Measurements from ENCODE around the gene ADAM11.
"Not testable (repeated sequence)": the region's sequence is repeated elsewhere in the genome, so short reads cannot be mapped to it uniquely, and the experiment has no call there.

The ADAM11 gene, protein sequence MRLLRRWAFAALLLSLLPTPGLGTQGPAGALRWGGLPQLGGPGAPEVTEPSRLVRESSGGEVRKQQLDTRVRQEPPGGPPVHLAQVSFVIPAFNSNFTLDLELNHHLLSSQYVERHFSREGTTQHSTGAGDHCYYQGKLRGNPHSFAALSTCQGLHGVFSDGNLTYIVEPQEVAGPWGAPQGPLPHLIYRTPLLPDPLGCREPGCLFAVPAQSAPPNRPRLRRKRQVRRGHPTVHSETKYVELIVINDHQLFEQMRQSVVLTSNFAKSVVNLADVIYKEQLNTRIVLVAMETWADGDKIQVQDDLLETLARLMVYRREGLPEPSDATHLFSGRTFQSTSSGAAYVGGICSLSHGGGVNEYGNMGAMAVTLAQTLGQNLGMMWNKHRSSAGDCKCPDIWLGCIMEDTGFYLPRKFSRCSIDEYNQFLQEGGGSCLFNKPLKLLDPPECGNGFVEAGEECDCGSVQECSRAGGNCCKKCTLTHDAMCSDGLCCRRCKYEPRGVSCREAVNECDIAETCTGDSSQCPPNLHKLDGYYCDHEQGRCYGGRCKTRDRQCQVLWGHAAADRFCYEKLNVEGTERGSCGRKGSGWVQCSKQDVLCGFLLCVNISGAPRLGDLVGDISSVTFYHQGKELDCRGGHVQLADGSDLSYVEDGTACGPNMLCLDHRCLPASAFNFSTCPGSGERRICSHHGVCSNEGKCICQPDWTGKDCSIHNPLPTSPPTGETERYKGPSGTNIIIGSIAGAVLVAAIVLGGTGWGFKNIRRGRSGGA

GRCh38 chr17:44758414-44759085 is at the start of gene ADAM11:
Gene ADAM11, plus strand, starts transcription at chr17:44758988. Its CDS starts 212 bp downstream, at chr17:44759200.
- TF ChIP-seq CTCF (IDR thresholded peaks at IDR 0.05; ENCODE audit: low read depth, low read length): no peak
- Histone ChIP-seq H3K4me3 (ENCODE audit: low read depth, low read length) (peak within 1 kb of the TSS; percentile 62), H3K36me3 (0 out of 2 replicates have a peak, but pooled peaks cover 3% of the 10 kb centered on the region), H3K27ac (peak within 1 kb of the TSS; percentile 8; the same call in 1 of the 2 replicates), H3K9me3 (ENCODE audit: severe bottlenecking) (no peaks in the 10 kb centered on the region), H3K27me3 (ENCODE audit: insufficient read depth, low read depth, severe bottlenecking) (no peaks in the 10 kb centered on the region)
- DNase-seq: no peak

DNA sequence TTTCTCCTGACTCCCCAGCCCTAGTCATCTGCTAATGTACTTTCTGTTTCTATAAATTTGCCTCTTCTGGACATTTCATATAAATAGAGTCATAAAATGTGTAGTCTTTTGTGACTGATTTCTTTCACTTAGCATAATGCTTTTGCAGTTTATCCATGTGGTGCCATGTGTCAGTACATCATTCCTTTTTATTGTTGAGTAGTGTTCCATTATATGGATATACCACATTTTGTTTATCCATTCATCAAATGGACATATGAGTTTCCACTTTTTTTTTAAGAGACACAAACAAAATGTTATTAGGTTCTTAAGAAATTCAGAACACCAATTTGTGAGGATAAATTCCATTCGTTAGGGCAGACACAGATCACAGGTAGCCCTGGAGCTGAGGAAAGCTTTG is 39.3 kb upstream of the ADAM11 start:
- no peak for TF ChIP-seq CTCF (IDR thresholded peaks at IDR 0.05; ENCODE audit: low read depth, low read length)
- Histone ChIP-seq H3K36me3 (peaks cover 52% of the 10 kb centered on the region), H3K27me3 (ENCODE audit: insufficient read depth, low read depth, severe bottlenecking) (no peaks in the 10 kb centered on the region), H3K27ac (no peak overlapping the region), H3K4me3 (ENCODE audit: low read depth, low read length) (no peak overlapping the region), H3K9me3 (ENCODE audit: severe bottlenecking) (no peaks in the 10 kb centered on the region)
- DNase-seq: no peak

DNA sequence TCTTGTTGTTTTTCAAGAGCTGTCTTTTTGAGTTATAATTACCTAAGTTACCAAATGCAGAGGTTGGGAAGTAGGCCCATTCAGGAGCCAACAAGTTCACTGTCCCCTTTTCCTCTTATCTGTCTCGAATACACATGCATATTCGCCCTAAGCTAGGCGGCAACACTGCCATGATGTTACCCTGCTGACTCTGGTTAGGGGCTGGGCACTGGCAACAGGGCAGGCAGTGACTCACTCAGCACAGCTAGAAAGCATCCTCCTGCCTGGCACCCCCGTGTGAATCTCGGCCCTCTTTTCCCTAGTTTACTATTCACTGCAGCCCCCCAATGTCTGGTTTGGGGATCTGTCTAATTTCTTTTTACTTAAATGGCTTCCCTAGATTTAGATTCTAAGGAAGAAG is 36.5 kb upstream of the ADAM11 start:
- Histone ChIP-seq H3K27ac (no peak overlapping the region), H3K36me3 (peaks cover 56% of the 10 kb centered on the region), H3K9me3 (ENCODE audit: severe bottlenecking) (no peaks in the 10 kb centered on the region), H3K4me3 (ENCODE audit: low read depth, low read length) (no peak overlapping the region), H3K27me3 (ENCODE audit: insufficient read depth, low read depth, severe bottlenecking) (no peaks in the 10 kb centered on the region)
- no peak for DNase-seq
- TF ChIP-seq CTCF (IDR thresholded peaks at IDR 0.05; ENCODE audit: low read depth, low read length): no peak

GRCh38 chr17:44726121-44726520 is 32.7 kb upstream of the ADAM11 start:
- H3K9me3 ChIP-seq (ENCODE audit: severe bottlenecking); H3K27me3 ChIP-seq (ENCODE audit: insufficient read depth, low read depth, severe bottlenecking); DNase-seq; H3K4me3 ChIP-seq (ENCODE audit: low read depth, low read length); H3K27ac ChIP-seq: not testable (repeated sequence)
- H3K36me3 ChIP-seq: peaks cover 61% of the 10 kb centered on the region

DNA sequence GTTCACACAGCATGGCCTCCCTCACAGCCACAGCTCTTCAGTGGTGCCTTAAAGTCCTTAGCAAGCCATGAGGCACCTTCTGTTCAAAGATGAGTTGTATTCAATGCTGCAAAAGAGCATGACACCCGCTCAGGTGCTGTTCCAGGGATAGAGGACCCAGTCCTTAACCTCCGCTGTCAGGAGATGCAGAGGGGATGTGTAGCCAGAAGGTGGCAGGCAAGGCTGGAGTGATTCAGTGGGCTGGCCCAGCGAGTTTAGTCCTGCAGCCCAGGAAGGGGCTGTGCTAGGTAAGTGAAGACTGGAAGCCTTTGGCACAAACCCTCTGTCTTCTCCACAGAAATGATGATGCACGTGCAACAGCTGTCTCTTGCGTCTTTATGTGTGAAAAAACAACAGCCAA is 25.0 kb upstream of the ADAM11 start:
- peak; percentile 94 for TF ChIP-seq CTCF (IDR thresholded peaks at IDR 0.05; ENCODE audit: low read depth, low read length)
- no peaks in the 10 kb centered on the region for H3K9me3 ChIP-seq (ENCODE audit: severe bottlenecking)
- peak; percentile 84 for DNase-seq
- no peak overlapping the region for H3K4me3 ChIP-seq (ENCODE audit: low read depth, low read length)
- H3K27ac ChIP-seq: no peak overlapping the region
- H3K36me3 ChIP-seq: peaks cover 33% of the 10 kb centered on the region
- no peaks in the 10 kb centered on the region for H3K27me3 ChIP-seq (ENCODE audit: insufficient read depth, low read depth, severe bottlenecking)

GRCh38 chr17:44734272-44734671 is 24.5 kb upstream of the ADAM11 start:
- no peaks in the 10 kb centered on the region for H3K27me3 ChIP-seq (ENCODE audit: insufficient read depth, low read depth, severe bottlenecking)
- no peaks in the 10 kb centered on the region for H3K9me3 ChIP-seq (ENCODE audit: severe bottlenecking)
- H3K27ac ChIP-seq: no peak overlapping the region
- no peak for DNase-seq
- peaks cover 33% of the 10 kb centered on the region for H3K36me3 ChIP-seq
- no peak overlapping the region for H3K4me3 ChIP-seq (ENCODE audit: low read depth, low read length)
- TF ChIP-seq CTCF (IDR thresholded peaks at IDR 0.05; ENCODE audit: low read depth, low read length): no peak

Measured in WERI-Rb-1 (cell line).